Measurements from ENCODE around the gene TBC1D1.

The TBC1D1 gene

GRCh38 chr4:38125816-38126215, 234.9 kb downstream of the TBC1D1 start:
- TF ChIP-seq PPARA (CRISPR knock-in tag; IDR thresholded peaks at IDR 0.05; ENCODE audit: borderline replicate concordance) = no peak
- no peak for TF ChIP-seq ZNF70 (CRISPR knock-in tag; IDR thresholded peaks at IDR 0.05)
- no peak for TF ChIP-seq ARNTL (CRISPR knock-in tag; IDR thresholded peaks at IDR 0.05; ENCODE audit: borderline replicate concordance, low read depth)
- TF ChIP-seq ZC3H10 (CRISPR knock-in tag; IDR thresholded peaks at IDR 0.05) = no peak
- no peak for TF ChIP-seq PATZ1 (CRISPR knock-in tag; IDR thresholded peaks at IDR 0.05; ENCODE audit: borderline replicate concordance)
- TF ChIP-seq ZFP3 (CRISPR knock-in tag; IDR thresholded peaks at IDR 0.05) = no peak
- no peak for TF ChIP-seq ZFP30 (CRISPR knock-in tag; IDR thresholded peaks at IDR 0.05)
- no peak for TF ChIP-seq RARB (CRISPR knock-in tag; IDR thresholded peaks at IDR 0.05)
- TF ChIP-seq ZNF565 (CRISPR knock-in tag; conservative IDR thresholded peaks at IDR 0.05; ENCODE audit: low read depth) = no peak
- TF ChIP-seq, protein P1, sequence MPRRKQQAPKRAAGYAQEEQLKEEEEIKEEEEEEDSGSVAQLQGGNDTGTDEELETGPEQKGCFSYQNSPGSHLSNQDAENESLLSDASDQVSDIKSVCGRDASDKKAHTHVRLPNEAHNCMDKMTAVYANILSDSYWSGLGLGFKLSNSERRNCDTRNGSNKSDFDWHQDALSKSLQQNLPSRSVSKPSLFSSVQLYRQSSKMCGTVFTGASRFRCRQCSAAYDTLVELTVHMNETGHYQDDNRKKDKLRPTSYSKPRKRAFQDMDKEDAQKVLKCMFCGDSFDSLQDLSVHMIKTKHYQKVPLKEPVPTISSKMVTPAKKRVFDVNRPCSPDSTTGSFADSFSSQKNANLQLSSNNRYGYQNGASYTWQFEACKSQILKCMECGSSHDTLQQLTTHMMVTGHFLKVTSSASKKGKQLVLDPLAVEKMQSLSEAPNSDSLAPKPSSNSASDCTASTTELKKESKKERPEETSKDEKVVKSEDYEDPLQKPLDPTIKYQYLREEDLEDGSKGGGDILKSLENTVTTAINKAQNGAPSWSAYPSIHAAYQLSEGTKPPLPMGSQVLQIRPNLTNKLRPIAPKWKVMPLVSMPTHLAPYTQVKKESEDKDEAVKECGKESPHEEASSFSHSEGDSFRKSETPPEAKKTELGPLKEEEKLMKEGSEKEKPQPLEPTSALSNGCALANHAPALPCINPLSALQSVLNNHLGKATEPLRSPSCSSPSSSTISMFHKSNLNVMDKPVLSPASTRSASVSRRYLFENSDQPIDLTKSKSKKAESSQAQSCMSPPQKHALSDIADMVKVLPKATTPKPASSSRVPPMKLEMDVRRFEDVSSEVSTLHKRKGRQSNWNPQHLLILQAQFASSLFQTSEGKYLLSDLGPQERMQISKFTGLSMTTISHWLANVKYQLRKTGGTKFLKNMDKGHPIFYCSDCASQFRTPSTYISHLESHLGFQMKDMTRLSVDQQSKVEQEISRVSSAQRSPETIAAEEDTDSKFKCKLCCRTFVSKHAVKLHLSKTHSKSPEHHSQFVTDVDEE (CRISPR knock-in tag; IDR thresholded peaks at IDR 0.05) = no peak
- TF ChIP-seq POU6F1 (CRISPR knock-in tag; IDR thresholded peaks at IDR 0.05; ENCODE audit: borderline replicate concordance, low read depth) = no peak
- TF ChIP-seq CSRNP3 (CRISPR knock-in tag; IDR thresholded peaks at IDR 0.05) = no peak
- TF ChIP-seq TOX (CRISPR knock-in tag; IDR thresholded peaks at IDR 0.05; ENCODE audit: borderline replicate concordance) = no peak
- TF ChIP-seq OSR1 (CRISPR knock-in tag; IDR thresholded peaks at IDR 0.05) = no peak
- TF ChIP-seq ISL1 (CRISPR knock-in tag; IDR thresholded peaks at IDR 0.05) = no peak
- TF ChIP-seq BACH2 (CRISPR knock-in tag; IDR thresholded peaks at IDR 0.05; ENCODE audit: borderline replicate concordance) = no peak
- TF ChIP-seq GLIS3 (CRISPR knock-in tag; IDR thresholded peaks at IDR 0.05) = no peak
- no peak for ATAC-seq

GRCh38 chr4:38128478-38129459, 237.9 kb downstream of the TBC1D1 start:
- TF ChIP-seq RARB (CRISPR knock-in tag; IDR thresholded peaks at IDR 0.05) (no peak), ESRRG (CRISPR knock-in tag; IDR thresholded peaks at IDR 0.05) (no peak), TCF4 (CRISPR knock-in tag; IDR thresholded peaks at IDR 0.05; ENCODE audit: borderline replicate concordance) (no peak), ZNF565 (CRISPR knock-in tag; conservative IDR thresholded peaks at IDR 0.05; ENCODE audit: low read depth) (no peak), ZNF70 (CRISPR knock-in tag; IDR thresholded peaks at IDR 0.05) (no peak), PPARA (CRISPR knock-in tag; IDR thresholded peaks at IDR 0.05; ENCODE audit: borderline replicate concordance) (no peak)
- no peak for ATAC-seq

- ATAC-seq = no peak
- TF ChIP-seq ZNF8 (CRISPR knock-in tag; IDR thresholded peaks at IDR 0.05) (no peak), GLIS3 (CRISPR knock-in tag; IDR thresholded peaks at IDR 0.05) (no peak), OSR1 (CRISPR knock-in tag; IDR thresholded peaks at IDR 0.05) (no peak), SNAI2 (CRISPR knock-in tag; IDR thresholded peaks at IDR 0.05) (no peak), CREB5 (CRISPR knock-in tag; IDR thresholded peaks at IDR 0.05; ENCODE audit: low read depth) (no peak)
Observed at GRCh38 chr4:38129460-38130227, 238.8 kb downstream of the TBC1D1 start.
